Measurements from ENCODE around the gene CPNE5.

GRCh38 chr6:36838896-36839748 is at the start of gene CPNE5:
- TF ChIP-seq POLR2A (IDR thresholded peaks at IDR 0.05) (no peak), CTCF (IDR thresholded peaks at IDR 0.05) (no peak)

Data from Peyer's patch (tissue), 4 donors.